GM12891 (cell line): ENCODE results near the gene CEMP1.
"Not testable (repeated sequence)": the region's sequence is repeated elsewhere in the genome, so short reads cannot be mapped to it uniquely, and the experiment has no call there.

ENCODE experiments used
- PAX5 ChIP-seq: IDR thresholded peaks from 2 replicates; pipeline ENCODE4 v1.6.1; 2011; ENCODE audit warnings: low read length, moderate library complexity, mild to moderate bottlenecking; ENCODE audit not compliant: insufficient read depth, severe bottlenecking
- POLR2A ChIP-seq: IDR thresholded peaks from 2 replicates; pipeline ENCODE4 v1.6.1; 2011; ENCODE audit warnings: low read depth, low read length, control low read depth
- POLR2AphosphoS5 ChIP-seq: IDR thresholded peaks from 2 replicates; pipeline ENCODE4 v1.6.1; 2011; ENCODE audit warnings: low read depth, low read length, control low read depth
- POU2F2 ChIP-seq: IDR thresholded peaks from 2 replicates; pipeline ENCODE4 v1.6.1; 2011; ENCODE audit warnings: low read depth, mild to moderate bottlenecking, control low read depth, low read length, moderate library complexity
- SPI1 ChIP-seq: IDR thresholded peaks from 2 replicates; pipeline ENCODE4 v1.6.1; 2011; ENCODE audit warnings: low read depth, low read length, control low read depth
- TAF1 ChIP-seq: IDR thresholded peaks from 2 replicates; pipeline ENCODE4 v1.6.1; 2011; ENCODE audit warnings: low read depth, low read length, control low read depth

DNA sequence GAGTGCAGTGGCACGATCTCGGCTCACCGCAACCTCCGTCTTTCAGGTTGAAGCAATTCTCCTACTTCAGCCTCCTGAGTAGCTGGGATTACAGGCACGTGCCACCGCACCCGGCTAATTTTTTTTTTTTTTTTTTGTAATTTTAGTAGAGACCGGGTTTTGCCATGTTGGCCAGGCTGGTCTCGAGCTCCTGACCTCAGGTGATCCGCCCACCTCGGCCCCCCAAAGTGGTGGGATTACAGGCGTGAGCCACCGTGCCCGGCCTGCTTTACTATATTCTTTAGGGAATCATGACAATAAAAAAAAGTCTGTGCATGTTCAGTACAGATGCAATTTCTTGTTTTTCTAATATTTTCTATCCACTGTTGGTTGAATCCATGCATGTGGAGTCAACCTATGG, 12.6 kb upstream of the CEMP1 start:
- TF ChIP-seq POLR2A, TAF1, POLR2AphosphoS5, SPI1, POU2F2, PAX5: not testable (repeated sequence)
